ENCODE data around the gene C1orf159.

Gene C1orf159

DNA sequence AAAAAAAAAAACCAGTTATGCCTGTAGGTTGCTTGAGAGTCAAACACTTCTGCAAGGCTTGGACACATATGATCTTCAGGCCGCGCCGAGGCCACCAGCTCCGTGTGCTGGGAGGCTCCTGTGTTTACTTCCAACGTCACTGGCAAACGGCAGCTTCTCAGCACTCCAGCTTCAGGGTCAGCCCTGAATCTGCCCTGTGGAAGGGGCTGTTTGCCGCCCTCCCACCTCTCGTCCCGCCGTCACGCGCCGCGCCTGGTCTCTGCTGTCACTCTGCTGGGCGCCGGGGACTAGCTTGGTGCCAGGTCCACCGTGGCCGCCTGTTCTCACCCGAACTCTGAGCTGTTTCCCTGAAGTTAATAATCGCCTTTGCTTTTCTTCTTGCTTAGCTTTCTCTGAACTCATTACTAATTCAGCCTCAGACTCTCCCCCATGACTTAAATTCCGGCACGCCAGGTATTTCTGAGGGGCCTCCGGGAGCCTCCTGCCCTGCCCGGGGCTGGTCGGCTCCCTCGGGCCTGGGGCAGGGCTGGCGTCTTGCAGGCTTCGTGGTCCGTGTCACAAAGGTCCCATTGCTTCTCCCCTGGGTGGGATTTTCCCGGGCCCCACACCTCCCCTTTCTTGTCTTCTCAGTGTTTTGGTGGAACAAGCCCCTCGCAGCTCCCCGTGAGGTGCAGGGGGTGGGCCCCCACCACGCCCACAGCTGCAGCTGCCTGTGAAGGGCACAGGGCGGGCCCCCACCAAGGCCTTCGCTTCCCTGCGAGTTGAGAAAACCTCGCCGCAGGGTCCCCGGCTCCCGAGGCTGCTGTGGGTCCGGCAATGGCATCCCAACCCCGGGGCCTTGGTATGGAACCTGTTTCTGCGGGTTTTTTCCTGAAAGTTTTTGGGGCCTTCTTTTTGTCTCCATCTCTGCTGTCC is 14.6 kb upstream of the C1orf159 start:
- DNase-seq = no peak

DNA sequence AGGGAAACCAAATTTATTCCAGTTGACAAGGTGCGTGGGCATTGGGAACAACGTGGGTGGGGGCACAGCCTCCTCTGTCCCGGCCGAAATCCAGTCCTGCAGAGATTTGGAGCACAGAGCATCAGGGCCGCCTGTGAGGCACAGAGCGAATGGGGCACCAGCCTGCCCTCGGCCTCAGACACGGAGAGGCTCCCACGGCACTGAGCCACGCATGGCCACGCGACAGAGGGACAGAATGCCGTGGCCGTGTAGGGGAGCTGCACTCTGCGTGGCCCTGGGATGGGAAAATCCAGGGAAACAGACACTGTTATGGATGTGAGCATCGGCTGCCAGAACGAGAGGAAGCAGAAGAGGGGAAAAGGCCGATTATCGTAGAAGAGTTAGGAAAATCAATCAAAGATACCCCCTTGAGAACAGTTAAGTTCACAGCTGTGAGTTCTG is 13.5 kb upstream of the C1orf159 start:
- no peak for DNase-seq

DNA sequence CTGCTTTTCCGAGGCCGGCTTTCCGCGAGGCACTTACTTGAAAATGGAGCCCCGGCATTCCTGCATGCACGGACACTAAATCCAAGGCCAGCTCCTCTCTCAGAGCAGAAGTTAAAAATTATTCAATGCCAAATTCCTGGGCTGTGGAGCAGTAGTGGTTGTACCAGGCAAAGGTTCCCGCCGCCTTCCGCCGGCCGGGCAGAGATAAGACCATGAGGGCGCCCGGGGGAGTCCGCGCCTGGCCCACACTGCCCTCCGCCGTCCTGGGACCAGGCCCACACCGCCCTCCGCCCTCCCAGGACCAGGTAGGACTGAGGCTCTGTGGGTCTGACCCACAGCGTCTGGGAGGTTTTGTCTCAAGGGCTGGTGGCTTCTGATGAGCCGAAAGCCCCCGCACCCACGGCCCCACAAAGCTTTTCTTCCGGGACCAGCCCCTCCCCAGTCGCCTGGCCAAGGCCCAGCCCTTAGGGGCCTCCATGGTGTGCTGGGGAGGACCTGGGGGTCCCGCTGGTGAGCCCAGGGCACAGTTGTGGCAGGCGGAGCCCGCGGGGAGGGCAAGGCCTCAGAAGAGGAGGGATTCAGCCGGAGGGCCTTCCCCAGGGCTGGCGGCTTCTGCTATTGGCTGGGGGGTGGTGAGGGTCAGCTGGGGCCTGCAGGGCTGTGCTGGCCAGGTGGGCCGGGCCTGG is 12.7 kb upstream of the C1orf159 start:
- no peak for DNase-seq

DNA sequence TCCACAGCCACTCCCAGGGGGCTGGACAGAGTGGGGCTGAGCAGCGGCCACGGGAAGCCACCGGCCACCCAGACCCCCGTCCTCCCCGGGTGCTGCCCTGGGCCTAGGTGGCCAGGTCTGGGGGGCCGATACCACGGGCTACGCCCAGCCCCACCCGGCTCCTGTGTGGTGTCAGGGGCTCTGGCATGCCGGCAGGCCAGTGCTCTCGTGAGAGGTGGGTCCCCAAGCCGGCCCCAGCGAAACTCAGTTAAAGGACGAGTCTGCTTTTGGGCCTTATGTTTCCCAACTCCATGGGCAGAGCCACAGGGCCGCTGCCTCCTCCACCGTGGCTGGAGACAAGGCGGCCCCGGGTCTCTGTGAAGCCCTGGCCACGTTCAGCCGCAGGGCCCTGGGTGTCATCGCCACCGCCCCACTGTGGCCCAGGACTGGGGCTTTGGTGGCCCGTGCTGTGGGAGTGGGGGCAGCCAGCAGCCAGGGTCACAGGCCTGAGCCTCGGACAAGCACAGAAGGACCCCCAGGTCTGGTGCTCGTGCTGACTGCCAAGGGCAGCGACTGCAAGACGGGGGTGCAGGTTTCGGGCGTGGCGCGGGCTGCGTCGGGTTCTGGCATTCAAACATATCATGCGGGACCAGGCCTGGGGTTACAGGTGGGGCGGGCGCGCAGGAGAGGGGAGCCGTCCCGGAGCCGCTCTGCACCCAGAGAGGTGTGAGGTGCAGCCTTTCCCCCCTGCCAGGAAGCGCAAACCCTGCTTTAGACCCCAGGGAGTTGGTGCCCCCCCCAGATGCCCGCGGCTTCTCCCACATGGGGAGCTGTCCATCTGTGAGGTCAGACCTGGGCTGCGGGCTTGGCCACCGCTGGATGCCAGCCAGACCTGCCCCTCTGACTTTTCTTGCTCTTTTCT is 11.9 kb upstream of the C1orf159 start:
- no peak for DNase-seq

DNA sequence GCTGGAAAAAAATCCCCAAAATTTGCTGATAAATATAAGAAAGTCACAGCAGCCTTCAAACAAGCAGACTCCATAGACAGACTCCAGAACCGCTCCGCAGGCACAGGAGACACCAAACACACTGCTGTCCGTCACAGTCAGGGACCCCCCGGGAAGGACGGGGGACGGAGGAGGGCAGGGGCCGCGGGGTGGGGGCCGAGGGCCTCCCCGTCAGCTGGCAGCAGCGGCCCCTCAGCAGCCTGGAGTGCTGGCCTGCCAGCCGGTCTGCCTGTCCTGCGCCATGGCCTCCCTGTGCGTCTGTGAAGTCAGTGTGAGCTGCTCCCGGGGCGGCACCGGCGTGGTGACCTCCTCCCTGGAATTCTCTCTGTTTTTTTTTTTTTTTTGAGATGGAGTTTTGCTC is 10.1 kb upstream of the C1orf159 start:
- DNase-seq = no peak

DNA sequence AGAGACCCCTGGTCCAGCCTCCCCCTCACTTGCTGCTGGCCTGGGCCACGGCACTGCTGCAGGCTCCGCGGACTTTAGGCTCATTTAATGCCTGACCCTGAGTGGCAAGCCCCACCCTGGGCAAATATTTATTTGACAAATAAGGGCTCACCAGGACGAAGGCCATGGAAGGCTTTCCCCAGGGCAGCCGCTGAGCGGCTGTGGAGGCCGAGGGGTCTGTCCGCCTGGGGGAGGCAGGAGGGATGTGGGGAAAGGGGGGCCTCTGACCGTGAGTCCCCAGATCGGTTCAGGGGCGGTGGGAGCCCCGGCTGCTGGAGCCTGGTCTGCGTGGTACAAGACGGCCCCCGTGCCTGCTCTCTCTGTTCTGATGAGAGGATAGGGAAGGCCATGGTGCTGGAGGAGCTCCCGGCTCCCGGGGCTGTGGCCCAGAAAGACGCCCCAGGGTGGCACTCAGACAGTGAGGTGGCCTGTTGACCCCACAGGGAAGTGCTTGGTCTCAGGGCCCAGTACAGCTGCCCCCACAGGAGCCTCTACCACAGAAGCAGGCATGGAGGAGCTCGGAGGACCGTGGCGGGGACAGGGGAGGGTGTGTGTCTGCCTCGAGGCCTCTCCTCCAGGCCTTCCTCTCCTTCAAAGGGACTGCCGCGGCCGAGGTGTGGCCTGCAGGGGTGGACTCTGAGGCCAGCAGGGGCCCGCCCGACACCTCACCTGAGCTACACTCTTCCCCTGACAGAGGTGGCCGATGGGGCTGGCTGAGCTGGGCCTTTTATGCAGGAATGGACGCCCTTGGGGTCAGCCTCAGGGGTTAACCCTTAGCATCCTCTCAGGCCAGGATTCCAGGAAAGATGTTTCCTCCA is 9.1 kb upstream of the C1orf159 start:
- DNase-seq = no peak

DNA sequence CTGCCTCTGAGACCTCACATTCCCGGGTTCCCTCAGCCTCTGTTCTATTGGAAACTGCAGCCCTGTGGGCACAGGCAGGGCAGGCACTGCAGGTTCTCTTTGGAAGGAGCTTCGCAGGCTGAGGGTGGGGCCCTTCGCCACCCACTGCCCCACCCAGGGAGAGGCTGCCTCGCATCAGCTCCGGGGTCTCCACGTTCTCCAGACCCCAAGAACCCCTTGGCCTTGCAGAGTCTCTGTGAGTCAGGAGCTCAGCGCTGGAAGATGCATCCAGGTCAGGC is 8.6 kb upstream of the C1orf159 start:
- no peak for DNase-seq

DNA sequence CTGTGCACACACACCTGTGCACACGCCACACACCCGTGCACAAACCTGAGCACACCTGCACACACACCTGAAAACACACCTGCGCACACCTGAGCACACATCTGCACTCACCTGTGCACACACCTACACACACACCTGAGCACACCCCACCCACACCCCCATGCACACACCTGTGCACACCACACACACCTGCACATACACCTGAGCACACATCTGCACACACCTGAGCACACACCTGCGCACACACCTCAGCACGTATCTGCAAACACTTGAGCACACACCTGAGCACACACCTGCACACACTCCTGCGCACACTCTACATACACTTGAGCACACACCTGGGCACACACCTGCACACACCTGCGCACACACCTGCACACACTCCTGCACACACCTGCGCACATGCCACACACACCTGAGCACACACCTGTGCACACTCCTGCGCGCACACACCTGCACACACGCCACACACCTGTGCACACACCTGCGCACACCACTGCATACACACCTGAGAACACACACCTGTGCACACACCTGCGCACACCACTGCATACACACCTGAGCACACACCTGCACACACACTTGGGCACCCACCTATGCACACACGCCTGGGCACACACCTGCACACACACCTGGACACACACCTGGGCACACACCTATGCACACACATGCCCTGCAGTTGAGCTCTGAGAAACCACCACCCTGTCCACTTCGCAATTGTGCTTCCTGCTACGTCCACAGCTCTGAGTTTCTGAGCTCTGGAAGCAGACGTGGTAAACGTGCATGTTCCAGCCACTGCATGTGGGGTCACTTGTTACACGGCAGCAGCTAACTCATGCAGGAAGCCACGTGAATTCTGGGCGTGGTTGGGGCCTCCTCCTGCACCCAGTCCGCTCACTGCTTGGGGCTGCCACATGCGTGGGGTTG is 8.0 kb upstream of the C1orf159 start:
- no peak for DNase-seq

DNA sequence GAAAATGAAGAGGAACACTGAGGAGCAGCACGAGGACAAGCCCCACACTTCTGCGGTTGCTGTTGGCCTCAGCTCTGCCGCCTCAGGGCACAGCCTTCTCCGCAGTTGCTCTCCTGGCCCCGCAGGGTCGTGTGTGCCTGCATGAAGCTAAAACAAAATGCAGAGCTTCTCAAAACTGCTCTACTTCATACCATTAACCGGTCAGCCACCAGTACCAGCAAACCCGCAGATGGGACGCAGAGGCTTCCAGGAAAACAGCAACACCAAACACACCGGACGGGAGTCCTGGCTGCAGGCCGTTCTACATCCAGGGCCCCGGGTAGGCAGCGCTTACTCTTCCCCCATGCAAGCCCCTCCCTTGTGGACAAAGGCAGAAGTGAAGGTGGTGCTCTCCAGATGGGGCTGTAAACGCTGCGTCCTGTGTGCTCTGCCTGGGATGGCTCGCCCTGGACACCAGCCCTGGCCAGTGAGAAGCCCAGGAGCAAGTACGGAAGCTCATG is 7.1 kb upstream of the C1orf159 start:
- no peak for DNase-seq

DNA sequence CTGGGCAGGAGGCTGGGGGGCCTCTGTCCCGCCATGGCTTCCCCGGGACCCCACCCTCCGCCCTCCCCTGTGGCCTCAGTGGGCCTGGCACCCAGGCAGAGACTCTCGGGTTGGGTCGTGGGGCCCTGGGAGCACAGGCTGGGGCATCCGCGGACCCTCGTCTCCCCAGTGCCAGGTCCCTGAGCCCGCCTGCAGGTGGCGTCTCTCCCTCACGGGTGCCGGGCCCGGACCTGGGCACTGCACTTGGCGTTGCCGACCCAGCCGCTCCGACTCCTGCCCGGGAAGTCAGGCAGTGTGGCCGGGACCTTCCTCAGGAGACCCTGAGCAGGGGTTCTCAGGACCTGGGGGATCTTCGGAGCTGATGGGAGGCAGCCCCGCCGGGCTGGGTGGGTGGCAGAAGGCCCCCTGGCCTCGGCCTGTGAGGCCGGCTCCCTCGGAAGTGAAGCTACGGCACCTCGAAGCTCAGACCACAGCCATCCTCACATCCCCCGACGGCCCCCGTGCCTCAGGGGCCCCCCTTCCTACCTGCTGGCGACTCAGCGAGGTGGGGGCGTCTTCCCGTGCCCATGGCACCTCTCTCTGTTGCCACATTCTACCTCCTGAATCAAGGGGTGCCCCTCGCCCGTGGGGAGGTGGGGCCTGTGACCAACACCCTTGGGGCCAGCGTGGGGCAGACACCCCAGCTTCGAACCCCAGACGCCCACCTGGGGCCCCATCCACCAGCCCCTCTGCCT is 6.4 kb upstream of the C1orf159 start:
- DNase-seq = no peak

DNA sequence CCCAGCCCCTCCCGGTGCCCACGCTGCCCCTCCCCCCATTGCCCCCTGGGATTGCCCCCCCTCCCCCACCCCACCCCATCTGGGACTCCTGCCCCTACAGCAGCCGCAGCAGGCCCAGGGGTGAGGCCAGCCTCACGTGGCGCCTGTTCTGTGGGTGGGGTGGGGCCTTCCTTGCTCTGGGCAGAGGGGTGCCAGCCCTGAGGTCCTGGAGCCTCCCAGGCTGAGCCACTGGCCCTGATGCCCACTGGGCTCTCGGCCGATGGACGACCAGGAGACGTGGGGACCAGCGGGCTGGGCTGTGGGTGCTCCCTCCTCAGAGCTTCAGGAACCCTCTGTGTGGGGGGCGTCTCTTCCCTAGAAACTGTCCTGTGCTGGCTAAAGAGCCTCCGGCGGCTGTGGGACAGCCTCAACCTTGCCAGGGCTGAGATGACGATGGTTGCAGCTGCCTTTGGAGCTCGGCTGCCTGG is 5.8 kb upstream of the C1orf159 start:
- no peak for DNase-seq

DNA sequence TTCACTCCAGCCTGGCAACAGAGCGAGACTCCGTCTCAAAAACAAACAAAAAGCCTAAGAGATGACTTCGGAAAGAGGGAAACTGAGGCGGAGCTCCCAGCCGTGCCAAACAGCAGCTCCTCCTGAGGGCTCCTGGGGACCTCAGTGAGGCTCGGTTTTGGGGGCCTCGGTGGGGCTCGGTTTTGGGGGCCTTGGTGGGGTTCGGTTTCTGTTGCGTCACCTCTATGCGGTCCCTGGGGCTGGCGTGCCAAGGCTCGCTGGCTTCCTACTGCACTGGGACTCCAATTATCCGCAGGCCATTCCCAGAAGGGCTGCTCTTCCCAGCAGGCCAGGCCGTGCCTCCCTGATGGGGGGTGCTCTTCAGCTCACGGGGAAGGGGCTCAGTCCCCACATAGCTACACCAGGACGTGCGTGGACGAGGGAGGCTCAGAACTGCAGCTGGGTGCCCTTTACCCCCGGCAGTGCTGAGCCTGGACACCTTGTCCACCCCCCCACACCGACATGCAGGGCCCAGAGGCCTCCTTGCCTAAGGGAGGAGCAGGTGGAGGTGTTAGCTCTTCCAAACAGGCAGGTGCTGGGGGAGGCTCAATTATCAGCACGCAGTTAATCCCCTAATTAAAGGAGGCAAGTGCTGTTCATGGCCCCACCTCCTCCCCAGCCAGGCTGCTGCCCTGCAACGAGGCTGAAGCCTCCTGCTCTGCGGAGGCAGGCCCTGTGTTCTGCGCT is 5.1 kb upstream of the C1orf159 start:
- DNase-seq = no peak

DNA sequence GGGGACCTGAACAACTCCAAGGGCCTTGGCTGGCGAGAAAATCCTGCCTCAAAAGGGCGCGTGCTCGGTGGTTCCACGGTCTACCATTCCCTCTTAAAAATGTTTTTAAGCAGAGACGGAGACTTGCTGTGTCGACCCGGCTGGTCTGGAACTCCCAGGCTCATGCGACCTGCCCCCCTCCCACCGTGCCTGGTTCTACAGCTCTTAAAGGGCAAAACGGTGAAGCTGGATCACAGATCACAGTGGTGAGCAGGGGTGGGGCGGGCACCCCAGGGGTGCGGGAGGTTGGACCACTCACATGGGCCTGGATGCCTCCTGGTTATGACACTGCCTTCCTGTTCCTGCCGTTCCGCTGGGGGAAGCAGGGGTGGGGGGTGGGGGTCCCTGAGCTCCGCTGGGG is 4.2 kb upstream of the C1orf159 start:
- no peak for DNase-seq

DNA sequence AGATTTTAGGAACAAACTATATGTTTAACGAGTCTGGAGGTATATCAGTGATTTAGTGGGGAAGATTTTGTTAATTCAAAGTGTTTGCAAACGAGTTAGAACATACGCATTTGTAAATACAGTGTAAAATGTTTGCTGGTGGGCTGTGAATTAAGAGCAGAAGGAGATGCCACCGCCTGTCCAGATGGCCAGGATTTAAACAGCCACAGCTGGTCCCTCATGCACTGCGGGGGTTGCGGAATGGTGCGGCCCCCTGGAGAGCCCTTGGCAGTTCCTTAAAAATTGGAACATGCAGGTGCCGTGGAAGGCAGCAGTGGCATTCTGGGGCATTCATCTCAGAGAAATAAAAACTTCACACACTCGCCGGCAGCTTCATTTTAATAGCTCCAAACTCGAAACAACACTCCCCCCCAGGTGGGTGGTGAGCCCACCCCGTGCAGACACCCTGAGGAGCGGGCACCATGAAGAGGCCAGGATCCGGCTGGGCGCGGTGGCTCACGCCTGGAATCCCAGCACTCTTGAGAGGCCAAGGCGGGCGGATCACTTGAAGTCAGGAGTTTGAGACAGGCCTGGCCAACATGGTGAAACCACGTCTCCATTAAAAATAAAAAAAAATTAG is 3.5 kb upstream of the C1orf159 start:
- no peak for DNase-seq

DNA sequence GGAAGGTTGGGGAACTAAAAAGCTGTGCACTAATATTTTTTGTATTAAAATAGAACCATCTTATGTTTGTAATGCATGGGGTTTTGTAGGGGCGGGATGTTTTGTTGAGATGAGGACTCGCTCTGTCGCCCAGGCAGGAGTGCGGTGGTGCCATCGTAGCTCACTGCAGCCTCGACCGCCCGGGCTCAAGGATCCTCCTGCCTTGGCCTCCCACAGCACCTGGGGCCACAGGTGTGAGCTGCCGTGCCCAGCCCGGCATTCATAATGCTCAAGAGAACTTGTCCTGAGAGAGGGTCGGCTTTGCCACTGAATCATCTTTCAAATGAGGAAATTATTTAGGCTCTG is 3.0 kb upstream of the C1orf159 start:
- DNase-seq = no peak

DNA sequence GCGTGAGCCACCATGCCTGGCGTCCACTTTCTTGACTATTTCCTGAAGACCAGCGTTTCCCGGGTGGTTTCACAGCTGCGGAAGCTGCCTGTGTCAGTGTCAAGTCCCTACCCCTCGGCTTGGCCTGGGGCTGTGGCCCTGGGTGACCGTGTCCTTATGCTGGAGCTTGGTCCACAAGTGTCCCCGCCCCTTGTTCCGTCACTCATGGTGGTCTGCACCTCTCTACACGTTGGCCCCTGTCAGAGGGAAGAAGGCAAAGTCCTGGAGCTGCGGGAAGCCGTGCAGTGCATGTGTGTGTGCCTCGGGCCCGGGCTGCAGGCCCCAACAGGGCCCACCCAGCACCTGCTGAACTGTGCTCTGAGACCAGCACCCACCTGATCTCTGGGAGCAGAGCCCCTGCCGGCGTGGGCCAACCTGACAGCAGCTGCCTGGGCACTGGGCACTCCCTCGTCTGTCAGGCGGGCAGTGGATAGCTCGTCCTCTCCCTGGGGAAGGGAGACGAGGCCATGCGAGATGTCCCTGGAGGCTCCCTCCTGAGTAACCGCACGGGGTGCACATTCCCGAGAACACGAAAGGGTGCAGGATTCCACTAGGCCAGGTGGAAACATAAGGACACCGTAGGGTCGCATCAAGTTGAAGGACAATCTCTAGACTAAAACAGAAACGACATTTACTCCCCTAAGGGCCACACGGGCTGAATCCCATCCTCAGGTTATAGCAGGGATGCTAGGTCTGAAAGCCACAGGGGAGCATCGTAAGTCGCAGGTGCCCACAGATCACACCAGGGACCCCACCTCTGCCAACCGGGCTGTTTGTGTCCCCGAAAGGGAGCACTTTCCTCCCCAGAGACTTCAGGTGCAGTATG is 2.4 kb upstream of the C1orf159 start:
- DNase-seq = no peak

DNA sequence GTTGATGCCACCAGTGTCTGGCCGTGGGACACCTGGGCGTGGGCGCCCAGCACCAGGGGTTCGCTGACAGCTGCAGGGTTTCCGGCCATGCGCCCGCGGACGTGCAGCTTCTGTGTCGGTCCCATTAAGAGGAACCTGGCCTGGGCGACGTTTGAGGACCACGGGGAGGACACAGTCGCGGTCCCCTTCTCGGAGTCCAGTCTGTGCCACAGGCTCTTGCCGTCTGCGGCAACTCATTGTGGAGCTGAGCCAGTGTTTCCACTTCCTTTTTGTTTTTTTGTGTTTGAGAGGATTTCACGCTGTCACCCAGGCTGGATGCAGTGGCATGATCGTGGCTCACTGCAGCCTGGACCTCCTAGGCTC is 1.6 kb upstream of the C1orf159 start:
- DNase-seq = no peak

DNA sequence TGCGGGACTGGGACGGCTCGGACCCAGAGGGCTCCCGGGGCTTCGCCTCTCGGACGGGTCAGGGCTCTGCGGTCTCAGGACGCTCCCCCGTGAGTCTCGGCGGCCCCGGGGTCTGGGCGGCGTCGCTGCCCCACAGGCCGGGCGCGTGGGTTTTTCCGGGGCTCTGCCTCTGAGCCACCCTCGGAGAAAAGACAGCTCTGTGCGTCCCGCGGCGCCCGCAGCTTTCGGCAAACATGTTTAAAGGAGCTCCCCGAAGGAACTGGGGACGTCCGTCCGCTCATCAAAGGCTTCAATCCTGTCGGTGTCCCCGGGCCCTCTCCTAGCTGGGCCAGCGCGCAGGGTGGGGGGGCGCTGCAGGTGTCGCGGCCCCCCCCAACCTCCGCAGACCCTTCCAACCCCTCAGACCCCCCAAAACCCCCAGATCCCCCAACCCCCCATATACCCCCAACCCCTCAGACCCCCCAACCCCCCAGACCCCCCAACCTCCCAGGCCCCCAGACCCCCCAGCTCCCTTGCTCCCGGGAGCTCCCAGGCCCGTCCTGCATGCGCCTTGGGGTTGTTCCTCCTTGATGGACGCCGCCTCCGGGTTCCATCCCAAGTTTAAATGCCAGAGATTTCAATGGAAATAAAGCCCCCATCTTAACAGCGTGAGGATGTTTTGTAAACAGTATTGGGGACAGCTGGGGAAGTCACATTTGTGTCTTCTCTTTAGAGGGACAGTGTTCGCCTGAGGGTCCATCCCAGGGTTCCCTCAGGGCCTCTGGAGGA is 996 bp upstream of the C1orf159 start:
- DNase-seq = no peak
